NCI-H128 (cell line): ENCODE data around the gene CDH3.

Source experiments
- DNase-seq: peaks from one replicate; lab custom pipeline; 2025; ENCODE audit not compliant: unreplicated experiment; lab: John Stamatoyannopoulos, UW

Gene CDH3

GRCh38 chr16:68644715-68645493, at the start of gene CDH3:
TSS of gene CDH3 (plus strand) at chr16:68645310. CDS start at chr16:68645380, 70 bp downstream.
- peak; percentile 47 for DNase-seq

DNA sequence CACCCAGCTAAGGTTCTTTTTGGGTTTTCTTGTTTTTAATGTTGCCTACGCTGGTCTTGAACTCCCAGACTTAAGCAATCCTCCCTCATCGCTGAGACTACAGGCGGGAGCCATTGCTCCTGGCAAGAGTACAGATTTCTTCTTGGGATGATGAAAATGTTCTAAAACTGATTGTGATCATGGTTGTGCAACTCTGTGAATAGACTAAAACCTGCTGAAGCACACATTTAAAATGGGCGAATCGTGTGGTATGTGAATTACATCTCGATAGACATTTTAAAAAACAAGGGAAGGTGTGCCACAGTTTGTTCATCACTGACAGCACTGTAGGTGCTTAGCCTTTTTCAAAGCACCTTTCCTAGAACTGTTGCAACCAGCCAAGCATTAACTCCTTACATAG, 48.8 kb upstream of the CDH3 start:
- DNase-seq: no peak

DNA sequence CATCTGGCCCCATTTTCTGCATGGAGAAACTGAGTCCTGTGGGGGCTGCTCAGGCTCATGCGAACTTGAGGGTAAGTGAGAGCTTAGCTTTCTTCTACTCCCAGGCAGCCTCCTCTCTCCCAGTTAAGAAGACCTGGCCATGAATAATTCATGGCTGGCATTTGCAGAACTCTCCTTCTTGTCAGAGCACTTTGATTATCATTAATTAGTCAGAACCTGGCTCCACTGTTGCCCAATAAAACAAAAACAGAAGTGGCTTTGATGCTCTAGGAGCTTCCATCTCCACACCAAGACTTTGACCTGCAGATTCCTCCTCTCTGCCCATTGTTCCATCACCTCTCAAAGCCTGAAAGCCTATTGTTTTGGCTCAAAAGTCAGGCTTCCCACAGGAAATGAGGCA, 45.5 kb upstream of the CDH3 start:
- DNase-seq: no peak

DNA sequence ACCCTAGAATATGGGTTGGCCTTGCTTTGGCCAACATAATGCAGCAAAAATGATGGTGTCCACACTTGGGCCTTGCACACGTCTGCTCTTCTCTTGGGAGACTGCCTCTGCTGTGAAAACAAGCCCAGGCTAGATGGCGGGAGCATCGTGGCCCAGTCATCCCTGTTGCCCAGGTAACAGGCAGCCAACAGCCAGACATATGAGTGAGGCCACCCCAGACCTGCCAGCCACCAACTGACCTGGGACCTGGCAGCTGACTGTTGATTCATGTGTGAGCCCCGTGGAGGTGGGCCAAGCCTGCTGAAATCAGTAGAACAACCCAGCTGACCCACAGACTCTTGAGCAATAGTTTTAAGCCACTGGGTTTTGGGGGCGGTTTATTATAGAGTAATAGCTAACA, 39.4 kb upstream of the CDH3 start:
- no peak for DNase-seq

GRCh38 chr16:68607443-68607842, 37.7 kb upstream of the CDH3 start:
- no peak for DNase-seq

DNA sequence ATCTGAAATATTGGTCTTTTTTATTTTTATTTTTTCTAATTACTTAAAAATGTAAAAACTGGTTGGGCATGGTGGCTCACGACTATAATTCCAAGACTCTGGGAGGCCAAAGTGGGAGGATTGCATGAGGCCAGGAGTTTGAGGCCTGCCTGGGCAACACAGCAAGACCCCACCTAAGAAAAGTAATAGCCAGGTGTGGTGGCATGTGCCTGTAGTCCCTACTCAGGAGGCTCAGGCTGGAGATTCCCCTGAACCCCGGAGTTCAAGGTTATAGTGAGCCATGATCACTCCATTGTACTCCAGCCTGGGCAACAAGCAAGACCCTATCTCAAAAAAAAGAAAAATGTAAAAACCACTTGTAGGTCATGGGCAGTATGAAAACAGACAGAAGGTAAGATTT, 36.8 kb upstream of the CDH3 start:
- DNase-seq: no peak

- DNase-seq: no peak
Measured at GRCh38 chr16:68612996-68613395, 32.1 kb upstream of the CDH3 start.

GRCh38 chr16:68617734-68618133, 27.4 kb upstream of the CDH3 start:
- DNase-seq: no peak

DNA sequence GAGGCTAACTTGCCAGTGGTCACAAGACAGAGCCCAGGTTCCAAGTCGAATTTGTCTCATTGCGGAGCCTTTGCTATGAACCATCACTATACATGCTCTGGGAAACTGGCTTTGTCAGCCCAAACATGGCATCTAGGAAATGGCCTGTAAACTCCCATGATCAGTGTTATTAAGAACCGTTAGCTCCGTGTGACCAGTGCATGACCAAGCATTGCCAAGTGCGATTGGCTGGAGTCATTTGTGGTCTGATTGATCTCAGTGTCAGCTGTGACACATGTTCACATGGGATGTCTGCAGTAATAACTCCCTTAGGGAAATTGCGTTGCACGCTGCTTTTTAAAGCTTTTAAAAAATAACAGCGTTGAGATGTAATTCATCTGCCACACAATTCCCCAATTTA, 18.6 kb upstream of the CDH3 start:
- no peak for DNase-seq

GRCh38 chr16:68627951-68628425, 17.1 kb upstream of the CDH3 start:
- DNase-seq: no peak

- DNase-seq: no peak
Measured at GRCh38 chr16:68629351-68629910, 15.7 kb upstream of the CDH3 start.

DNA sequence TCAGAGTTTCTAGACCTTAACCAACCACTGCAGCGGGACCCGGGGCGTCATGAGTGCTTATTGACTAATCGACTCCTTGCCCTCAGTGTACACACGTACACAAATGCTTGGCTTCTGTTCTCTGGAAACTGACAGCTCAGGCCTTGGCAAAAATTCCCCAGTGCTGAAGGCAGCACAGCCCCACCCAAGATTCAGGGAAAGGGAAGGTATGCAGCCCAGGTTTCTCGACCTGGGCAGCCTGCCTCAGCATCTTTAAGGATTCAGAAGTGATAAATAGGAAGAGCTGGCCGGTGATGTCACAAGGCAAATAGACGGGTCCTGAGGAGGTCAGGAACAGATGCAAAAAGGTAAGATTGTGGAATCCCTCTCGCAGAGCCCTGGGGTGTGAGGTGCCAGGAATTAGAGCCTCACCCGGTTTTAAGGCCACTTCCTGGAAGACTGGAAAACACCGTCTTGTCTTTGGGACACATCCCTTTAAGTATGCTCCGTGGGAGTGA, 9.0 kb upstream of the CDH3 start:
- no peak for DNase-seq

DNA sequence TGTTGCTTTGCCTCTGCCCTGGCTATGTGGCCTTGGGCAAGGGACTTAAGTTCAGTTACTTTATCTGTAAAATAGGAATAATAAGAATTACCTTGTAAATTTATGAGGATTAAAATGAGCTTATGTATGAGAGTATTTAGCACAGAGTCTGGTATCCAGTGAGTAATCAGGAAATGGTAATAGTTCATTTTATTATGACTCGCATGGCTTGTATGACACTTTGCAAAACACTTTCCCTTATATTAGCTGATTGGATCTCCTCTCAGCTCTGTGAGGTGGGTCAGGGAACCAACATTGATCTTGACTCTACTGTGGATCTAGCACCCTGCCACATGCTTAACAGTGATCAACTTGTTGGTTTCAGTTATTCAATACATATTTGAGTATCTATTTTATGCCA, 8.3 kb upstream of the CDH3 start:
- DNase-seq: no peak

- DNase-seq: no peak
Measured at GRCh38 chr16:68640972-68641371, 4.1 kb upstream of the CDH3 start.

DNA sequence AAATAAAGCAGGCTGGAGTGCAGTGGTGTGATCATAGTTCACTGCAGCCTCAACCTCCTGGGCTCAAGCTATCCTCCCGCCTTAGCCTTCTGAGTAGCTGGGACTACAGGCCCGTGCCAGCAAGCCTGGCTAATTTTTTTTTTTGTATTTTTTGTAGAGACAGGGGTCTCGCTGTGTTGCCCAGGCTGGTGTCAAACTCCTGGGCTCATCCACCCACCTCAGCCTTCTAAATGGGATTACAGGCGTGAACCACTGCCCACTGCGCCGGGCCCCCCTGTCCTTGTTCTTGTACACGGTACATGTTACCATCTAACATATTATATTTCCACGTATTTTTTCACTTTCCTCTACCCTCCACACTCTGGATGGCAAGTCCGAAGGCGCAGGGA, 3.1 kb upstream of the CDH3 start:
- no peak for DNase-seq

DNA sequence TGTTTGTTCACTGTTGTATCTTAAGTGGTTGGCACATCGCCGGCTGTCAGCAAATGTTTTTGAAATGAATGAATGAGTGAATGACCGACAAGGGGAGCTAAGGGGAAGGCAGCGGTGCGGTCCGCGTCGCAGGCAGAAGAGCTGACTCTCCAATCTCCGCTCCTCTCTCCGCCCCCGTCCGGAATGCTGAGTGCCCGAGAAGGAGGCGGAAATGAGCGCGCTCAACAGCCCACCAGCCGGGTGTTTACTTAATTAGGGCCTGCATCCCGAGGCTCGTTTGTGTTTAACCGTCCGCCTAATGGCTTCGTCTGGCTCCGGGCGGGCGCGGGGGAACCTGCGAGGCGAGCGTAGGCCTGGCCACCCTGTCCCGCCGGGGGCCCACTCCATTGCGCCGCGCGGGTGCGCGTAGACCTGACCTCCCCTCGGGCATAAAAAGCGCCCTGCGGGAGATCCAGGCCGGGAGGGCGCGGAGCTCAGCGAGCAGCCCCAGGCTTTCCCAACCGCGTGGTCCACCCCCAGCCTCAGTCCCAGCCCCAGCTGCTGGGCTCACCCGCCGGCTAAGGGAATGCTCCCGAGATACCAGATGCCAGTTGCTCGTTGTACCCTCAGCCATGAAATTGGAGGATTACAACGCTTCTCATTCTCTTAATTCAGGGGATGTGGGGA, 2.5 kb upstream of the CDH3 start:
- peak; percentile 24 for DNase-seq

GRCh38 chr16:68643227-68643626, 1.9 kb upstream of the CDH3 start:
- no peak for DNase-seq

DNA sequence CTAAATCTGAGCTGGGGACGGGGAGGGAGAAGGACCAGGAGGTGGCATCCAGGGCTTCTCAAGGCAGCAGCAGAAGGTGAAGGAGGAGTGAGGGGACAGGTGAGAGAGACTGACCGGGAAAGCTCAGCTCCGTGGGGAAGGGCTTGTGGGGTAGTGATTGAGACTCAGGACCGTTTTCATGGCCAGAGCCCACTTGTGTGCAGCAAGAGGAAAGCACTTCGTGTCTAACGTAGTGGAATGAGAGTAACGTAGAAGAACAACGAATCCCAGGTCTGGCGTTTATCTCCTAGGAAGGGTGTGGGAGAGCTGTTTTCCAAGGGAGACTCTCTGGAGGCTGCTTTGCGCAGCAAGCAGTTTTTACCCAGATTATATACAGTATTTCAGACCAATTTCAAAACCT, 1.3 kb upstream of the CDH3 start:
- no peak for DNase-seq

DNA sequence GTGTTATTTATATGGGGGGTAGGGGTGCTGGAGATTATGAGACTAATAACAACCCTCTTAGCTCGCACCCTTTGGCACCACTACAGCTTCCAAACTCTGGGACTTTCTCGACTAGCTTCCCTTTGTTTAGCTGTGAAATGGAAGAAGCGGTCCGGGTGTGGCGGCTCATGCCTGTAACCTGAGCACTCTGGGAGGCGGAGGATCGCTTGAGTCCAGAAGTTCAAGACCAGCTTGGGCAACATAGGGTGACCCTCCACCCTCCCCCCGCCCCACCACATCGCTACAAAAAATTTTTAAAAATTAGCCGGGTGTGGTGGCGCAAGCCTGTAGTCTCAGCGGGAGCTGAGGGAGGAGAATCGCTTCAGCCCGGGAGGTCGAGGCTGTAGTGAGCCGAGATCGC, 814 bp upstream of the CDH3 start:
- DNase-seq: no peak

DNA sequence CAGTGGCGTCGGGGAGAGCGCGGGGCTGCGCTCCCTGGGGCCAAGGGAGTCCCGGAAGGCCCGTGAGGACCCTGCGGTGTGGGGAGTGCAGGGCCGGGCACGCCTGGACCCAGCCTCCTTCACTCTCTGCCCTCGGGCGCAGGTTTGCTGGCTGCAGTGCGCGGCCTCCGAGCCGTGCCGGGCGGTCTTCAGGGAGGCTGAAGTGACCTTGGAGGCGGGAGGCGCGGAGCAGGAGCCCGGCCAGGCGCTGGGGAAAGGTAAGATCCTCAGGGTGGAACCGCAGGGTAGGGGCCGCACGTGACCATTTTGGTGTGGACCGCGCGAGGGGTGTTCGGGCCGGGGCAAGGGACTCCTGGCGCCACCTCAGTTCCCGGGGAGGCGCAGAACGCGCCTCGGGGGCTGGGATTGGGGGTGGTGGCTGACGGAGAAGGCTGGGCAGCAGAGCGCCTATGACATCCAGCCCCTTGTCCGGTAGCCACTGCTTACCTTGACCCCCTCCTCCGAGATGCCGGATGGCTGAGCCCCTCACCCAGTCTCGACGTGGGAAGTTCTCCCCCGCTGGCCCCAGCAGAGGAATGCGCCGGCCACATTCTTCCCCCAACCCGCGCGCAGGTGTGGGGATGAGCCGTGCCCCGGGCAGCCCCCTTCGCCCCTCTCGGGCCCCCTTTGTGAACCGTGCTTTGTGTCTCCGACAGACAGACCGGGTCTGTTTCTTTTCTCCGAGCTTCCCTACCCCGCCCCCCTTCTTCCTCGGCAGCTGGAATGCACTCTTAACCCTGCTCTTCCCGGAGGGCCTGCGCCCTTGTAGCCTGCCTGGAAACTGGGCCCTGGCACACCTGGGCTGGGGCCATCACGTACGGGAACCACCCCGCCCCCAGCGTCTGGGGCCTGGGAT, 631 bp downstream of the CDH3 start:
- no peak for DNase-seq
